H1 (cell line): ENCODE results near the gene GLB1L2. TPM values are rescaled to one million over a fixed set of nuclear protein-coding genes. Genes with fewer than 3 reads are reported as not detected.
"Not testable (repeated sequence)": the region's sequence is repeated elsewhere in the genome, so short reads cannot be mapped to it uniquely, and the experiment has no call there.

Experiments
- CTCF ChIA-PET: fragments of 300-600 bp; sonication (Branson Sonifier 250); formaldehyde crosslinking; loops from one replicate; lab custom pipeline; 2021; ENCODE audit not compliant: partially characterized antibody; lab: Charles Lee
- POLR2A ChIA-PET: fragments of 300-600 bp; sonication (Branson Sonifier 250); formaldehyde crosslinking; loops from one replicate; lab custom pipeline; 2021; ENCODE audit warnings: inconsistent platforms; ENCODE audit not compliant: partially characterized antibody; lab: Charles Lee
- DNase-seq, 2 experiments: peaks; one replicate each; pipeline versions ENCODE4 v3.0.0 to v3.0.0-alpha.2; 2010 to 2022; ENCODE audit warnings: low spot score in 2 of 2, low read depth in 1 of 2, mixed read lengths in 1 of 2
- FAIRE-seq: peaks from 2 replicates; lab custom pipeline; 2011; peaks lifted over from hg19 to GRCh38; lab: Jason Lieb, UNC
- H2AFZ ChIP-seq: 2 replicates; pipeline ENCODE4 v1.8.1; 2012; ENCODE audit warnings: low read length, inconsistent platforms
- H2AK5ac ChIP-seq: 2 replicates; pipeline ENCODE4 v1.6.1; 2013; ENCODE audit warnings: low read depth, low read length
- H2BK120ac ChIP-seq: replicated peaks from 2 replicates; pipeline ENCODE3; 2013; ENCODE audit warnings: low read depth, low read length, inconsistent platforms
- H2BK12ac ChIP-seq: 2 replicates; pipeline ENCODE4 v1.6.1; 2013; ENCODE audit warnings: low read depth, low read length
- H2BK15ac ChIP-seq: 2 replicates; pipeline ENCODE4 v1.6.1; 2013; ENCODE audit warnings: low read length
- H2BK20ac ChIP-seq: 2 replicates; pipeline ENCODE4 v1.6.1; 2013; ENCODE audit warnings: low read length
- H2BK5ac ChIP-seq: 2 replicates; pipeline ENCODE4 v1.6.1; 2013; ENCODE audit warnings: low read depth, low read length
- H3K14ac ChIP-seq: 2 replicates; pipeline ENCODE4 v1.6.1; 2013; ENCODE audit warnings: inconsistent platforms; ENCODE audit not compliant: insufficient read length
- H3K18ac ChIP-seq: 2 replicates; pipeline ENCODE4 v1.6.1; 2013; ENCODE audit warnings: low read length; ENCODE audit errors: extremely low read depth
- H3K23ac ChIP-seq: 2 replicates; pipeline ENCODE4 v1.6.1; 2013; ENCODE audit warnings: inconsistent platforms; ENCODE audit not compliant: insufficient read length
- H3K23me2 ChIP-seq: 2 replicates; pipeline ENCODE4 v1.6.1; 2013; ENCODE audit warnings: low read depth, low read length
- H3K27ac ChIP-seq: 2 replicates; pipeline ENCODE4 v1.6.1; 2011; ENCODE audit warnings: low read depth, low read length, inconsistent platforms
- H3K27me3 ChIP-seq, 4 experiments: replicated peaks in 1 of 4; 1 replicate in 1 of 4; 2 replicates in 3 of 4; pipeline versions ENCODE4 v1.6.1 to v1.8.1; 2011 to 2013; ENCODE audit warnings: low read length in 3 of 4, mild to moderate bottlenecking in 3 of 4, inconsistent platforms in 2 of 4, mixed read lengths in 2 of 4, moderate library complexity in 1 of 4; ENCODE audit not compliant: control insufficient read depth in 3 of 4, insufficient read depth in 3 of 4; ENCODE audit errors: extremely low read depth in 1 of 4
- H3K36me3 ChIP-seq, 4 experiments: 2 replicates each; pipeline versions ENCODE4 v1.6.1 to v1.8.1; 2011 to 2013; ENCODE audit warnings: mild to moderate bottlenecking in 4 of 4, low read length in 3 of 4, moderate library complexity in 2 of 4, control low read depth in 1 of 4, inconsistent platforms in 1 of 4; ENCODE audit not compliant: insufficient read depth in 4 of 4, control insufficient read depth in 2 of 4
- H3K4ac ChIP-seq: replicated peaks from 2 replicates; pipeline ENCODE3; 2013; ENCODE audit warnings: low read length, low read depth, mixed read lengths, inconsistent platforms; ENCODE audit not compliant: insufficient read length
- H3K4me1 ChIP-seq, 4 experiments: replicated peaks in 1 of 4; 1 replicate in 1 of 4; 2 replicates in 3 of 4; pipeline versions ENCODE4 v1.6.1 to v1.8.1; 2011 to 2013; ENCODE audit warnings: low read length in 3 of 4, inconsistent platforms in 2 of 4, mixed read lengths in 1 of 4; ENCODE audit not compliant: insufficient read depth in 4 of 4, control insufficient read depth in 3 of 4
- H3K4me2 ChIP-seq, 2 experiments: 2 replicates each; pipeline versions ENCODE4 v1.6.1 to v1.8.1; 2011 to 2013; ENCODE audit warnings: low read depth in 2 of 2, low read length in 2 of 2, control low read depth in 1 of 2, inconsistent platforms in 1 of 2, mild to moderate bottlenecking in 1 of 2; ENCODE audit not compliant: insufficient read depth in 1 of 2
- H3K4me3 ChIP-seq, 4 experiments: fragments of 200-600, 300-600 bp in 1 of 4; sonication (generic), shearing (Covaris generic), sonication (Bioruptor Twin) in 1 of 4; 2 replicates each; pipeline versions ENCODE4 v1.5.1 to v1.8.1; 2011 to 2016; ENCODE audit warnings: low read length in 4 of 4, low read depth in 3 of 4, control low read depth in 2 of 4, inconsistent platforms in 2 of 4, mild to moderate bottlenecking in 2 of 4, mixed read lengths in 1 of 4, moderate library complexity in 1 of 4; ENCODE audit not compliant: insufficient read depth in 2 of 4; ENCODE audit errors: extremely low read depth in 1 of 4
- H3K56ac ChIP-seq: replicated peaks from 2 replicates; pipeline ENCODE3; 2013; ENCODE audit warnings: low read depth, mild to moderate bottlenecking, mixed read lengths, low read length, inconsistent platforms; ENCODE audit not compliant: insufficient read length
- H3K79me1 ChIP-seq: 2 replicates; pipeline ENCODE4 v1.6.1; 2013; ENCODE audit warnings: low read depth, low read length, control low read depth
- H3K79me2 ChIP-seq, 2 experiments: 2 replicates each; pipeline versions ENCODE4 v1.6.1 to v1.8.1; 2012 to 2013; ENCODE audit warnings: low read length in 2 of 2, mild to moderate bottlenecking in 2 of 2, inconsistent platforms in 1 of 2; ENCODE audit not compliant: insufficient read depth in 2 of 2, control insufficient read depth in 1 of 2
- H3K9ac ChIP-seq, 4 experiments: replicated peaks in 1 of 4; 1 replicate in 1 of 4; 2 replicates in 3 of 4; pipeline versions ENCODE4 v1.6.1 to v1.8.1; 2011 to 2013; ENCODE audit warnings: low read depth in 3 of 4, low read length in 3 of 4, control low read depth in 2 of 4, mild to moderate bottlenecking in 2 of 4, moderate library complexity in 2 of 4, inconsistent platforms in 1 of 4; ENCODE audit errors: extremely low read depth in 1 of 4
- H3K9me3 ChIP-seq, 2 experiments: 2 replicates each; pipeline versions ENCODE4 v1.6.1 to v1.8.1; 2012 to 2013; ENCODE audit warnings: mild to moderate bottlenecking in 2 of 2, moderate library complexity in 2 of 2, control low read depth in 1 of 2, inconsistent platforms in 1 of 2, low read depth in 1 of 2, low read length in 1 of 2, mixed read lengths in 1 of 2; ENCODE audit not compliant: insufficient read depth in 2 of 2
- H4K20me1 ChIP-seq, 2 experiments: replicated peaks in 1 of 2; 2 replicates each; pipeline versions ENCODE3 to v1.8.1; 2011 to 2013; ENCODE audit warnings: inconsistent platforms in 2 of 2, low read length in 2 of 2, mild to moderate bottlenecking in 1 of 2; ENCODE audit not compliant: insufficient read depth in 2 of 2, control insufficient read depth in 1 of 2
- H4K5ac ChIP-seq: 2 replicates; pipeline ENCODE4 v1.6.1; 2013; ENCODE audit warnings: low read length, low read depth, mixed read lengths, inconsistent platforms; ENCODE audit not compliant: insufficient read length
- H4K8ac ChIP-seq: 2 replicates; pipeline ENCODE4 v1.8.0; 2013; ENCODE audit warnings: mild to moderate bottlenecking, moderate library complexity, low read length, inconsistent platforms; ENCODE audit not compliant: insufficient read depth; ENCODE audit errors: extremely low read depth
- H4K91ac ChIP-seq: replicated peaks from 2 replicates; pipeline ENCODE3; 2013; ENCODE audit warnings: low read length, mixed read lengths, inconsistent platforms; ENCODE audit not compliant: insufficient read length
- CHD2 ChIP-seq: IDR thresholded peaks from 2 replicates; pipeline ENCODE4 v1.6.1; 2012; ENCODE audit warnings: low read length, improper control_type of control experiment
- MAFK ChIP-seq: IDR thresholded peaks from 2 replicates; pipeline ENCODE4 v1.6.1; 2012; ENCODE audit warnings: low read depth, mild to moderate bottlenecking, improper control_type of control experiment, low read length
- WGBS, 2 experiments: shearing (Covaris generic) in 1 of 2; methylation state at CpG; one replicate each; pipeline versions ENCODE4 v1.1.6 to v1.1.7; 2013 to 2015; ENCODE audit warnings: low lambda C conversion rate in 2 of 2, mixed read lengths in 2 of 2, inconsistent platforms in 1 of 2, low coverage in 1 of 2, missing lambda C conversion rate in 1 of 2; ENCODE audit not compliant: insufficient replicate concordance in 2 of 2, insufficient coverage in 1 of 2, insufficient read length in 1 of 2; ENCODE audit errors: extremely low coverage in 1 of 2, missing lambda C conversion rate in 1 of 2; 5-methylcytosine and 5-hydroxymethylcytosine counted together
- polyA plus RNA-seq, 7 experiments: library from polyadenylated mRNA; depleted of rRNA in 3 of 7; stranded (reverse) in 5 of 7; unstranded in 2 of 7; fragments of >200 nt in 5 of 7; fragments of 200-250 nt in 2 of 7; gene quantifications; 1 replicate in 5 of 7; 2 replicates in 1 of 7; 4 replicates in 1 of 7; pipeline versions ENCODE4 v1.2.1 to v1.2.3, GENCODE V29; 2011 to 2013; ENCODE audit warnings: missing spikeins in 2 of 7, mixed read lengths in 2 of 7
- total RNA-seq: library from RNA; stranded (reverse); fragmentation: NEBNext Ultra II Directional; extraction: Animal tissue kit (Norgen Biotek cat#: 25700); gene quantifications from 2 replicates; pipeline ENCODE4 v1.2.1, GENCODE V29; 2021

GLB1L2 gene
- total and polyA plus RNA-seq, 2 of the 8 experiments (the other 6 are each of a cell fraction or from before 2014, with no cell fraction given): 4.4 to 7.9 TPM

GRCh38 chr11:134317103-134317502 is 14.7 kb upstream of the GLB1L2 start:
- no peak overlapping the region for H3K4me2 ChIP-seq
- no peaks in the 10 kb centered on the region for H4K20me1 ChIP-seq
- ChIA-PET CTCF (no interaction called here), POLR2A (no interaction called here)
- H3K27me3 ChIP-seq: no peaks in the 10 kb centered on the region
- no peak overlapping the region for H3K56ac ChIP-seq
- no peak overlapping the region for H2BK12ac ChIP-seq
- no peak overlapping the region for H2BK120ac ChIP-seq
- H3K23ac ChIP-seq: no peak overlapping the region
- H4K5ac ChIP-seq: no peak overlapping the region
- peaks cover 2 to 24% (median 11%) of the 10 kb centered on the region in 4 experiments; a peak in 6 of 8 replicates for H3K36me3 ChIP-seq
- H4K8ac ChIP-seq: no peak overlapping the region
- TF ChIP-seq MAFK (no peak), CHD2 (no peak)
- no peak overlapping the region for H3K4me3 ChIP-seq
- H3K9me3 ChIP-seq: no peaks in the 10 kb centered on the region; a peak in 1 of 4 replicates
- no peak overlapping the region for H3K27ac ChIP-seq
- no peak overlapping the region for H2BK20ac ChIP-seq
- no peak overlapping the region for H2AFZ ChIP-seq
- no peak overlapping the region for H2BK15ac ChIP-seq
- DNase-seq: no peak
- no peaks in the 10 kb centered on the region for H3K79me1 ChIP-seq
- H3K14ac ChIP-seq: no peak overlapping the region
- H3K4me1 ChIP-seq: no peaks in the 10 kb centered on the region; a peak in 1 of 7 replicates
- H3K4ac ChIP-seq: no peak overlapping the region
- no peak overlapping the region for H2AK5ac ChIP-seq
- H3K79me2 ChIP-seq: no peaks in the 10 kb centered on the region
- no peak overlapping the region for H3K9ac ChIP-seq
- H2BK5ac ChIP-seq: no peak overlapping the region
- no peak overlapping the region for H3K18ac ChIP-seq
- H3K23me2 ChIP-seq: no peaks in the 10 kb centered on the region
- no peak for FAIRE-seq
- no peak overlapping the region for H4K91ac ChIP-seq
- WGBS, 2 experiments: 88% methylated on average over 3 of the region's 3 CpGs; no CpG with 5 or more reads in 1 of the 2 experiments

GRCh38 chr11:134321373-134321772 is 10.4 kb upstream of the GLB1L2 start:
- H2AK5ac ChIP-seq, POLR2A ChIA-PET, H3K56ac ChIP-seq, H3K79me1 ChIP-seq, H3K14ac ChIP-seq, H2BK120ac ChIP-seq, H3K27me3 ChIP-seq, H3K9ac ChIP-seq, CTCF ChIA-PET, H4K91ac ChIP-seq, H2BK12ac ChIP-seq, H3K23ac ChIP-seq, H4K5ac ChIP-seq, H3K18ac ChIP-seq, H2BK15ac ChIP-seq, H3K23me2 ChIP-seq, DNase-seq, H2BK20ac ChIP-seq, H3K4me3 ChIP-seq, H3K4me1 ChIP-seq, H3K4me2 ChIP-seq, H4K8ac ChIP-seq, H3K27ac ChIP-seq, H2BK5ac ChIP-seq, H4K20me1 ChIP-seq, H3K4ac ChIP-seq, H3K79me2 ChIP-seq, FAIRE-seq, H3K9me3 ChIP-seq, H2AFZ ChIP-seq: not testable (repeated sequence)
- H3K36me3 ChIP-seq: peaks cover 0 to 23% (median 10%) of the 10 kb centered on the region in 4 experiments; a peak in 4 of 8 replicates
- WGBS, 2 experiments: 97% methylated on average over 2 of the region's 2 CpGs; no CpG with 5 or more reads in 1 of the 2 experiments
